Activated B cell treated with CpG ODN at 0.5 μM for 24 hours (primary cell): ENCODE results near the gene CCL25. TPM values are rescaled to one million over a fixed set of nuclear protein-coding genes. Genes with fewer than 3 reads are reported as not detected.

Experiments
- ATAC-seq: fragments of 200-7000 bp; cut with Tn5 transposase; one replicate; pipeline ENCODE4 v1.10.0; 2021; ENCODE audit warnings: low read depth, mild to moderate bottlenecking, moderate library complexity
- CTCF ChIA-PET: fragments of 350-600 bp; sonication (Branson Sonifier 250); formaldehyde crosslinking; loops from one replicate; lab custom pipeline; 2021; ENCODE audit warnings: antibody characterized with exemption; lab: Charles Lee
- POLR2A ChIA-PET: fragments of 350-600 bp; sonication (Branson Sonifier 250); formaldehyde crosslinking; loops from one replicate; lab custom pipeline; 2021; ENCODE audit warnings: antibody characterized with exemption; lab: Charles Lee
- DNase-seq: peaks from one replicate; pipeline ENCODE4 v3.0.0; 2022
- H3K27ac Mint-ChIP-seq: one replicate; pipeline ENCODE4 v1.8.0; 2020; ENCODE audit warnings: mixed read lengths
- H3K27me3 Mint-ChIP-seq: one replicate; pipeline ENCODE4 v1.8.0; 2021; ENCODE audit warnings: mixed read lengths
- H3K36me3 Mint-ChIP-seq: one replicate; pipeline ENCODE4 v1.8.0; 2021; ENCODE audit warnings: low read depth, mixed read lengths
- H3K4me1 Mint-ChIP-seq: one replicate; pipeline ENCODE4 v1.8.0; 2021; ENCODE audit warnings: mixed read lengths
- H3K4me3 Mint-ChIP-seq: one replicate; pipeline ENCODE4 v1.8.0; 2020; ENCODE audit warnings: mild to moderate bottlenecking, mixed read lengths
- H3K9me3 Mint-ChIP-seq: one replicate; pipeline ENCODE4 v1.8.0; 2020; ENCODE audit warnings: mixed read lengths
- intact Hi-C: fragments of 100-400 bp; cut with micrococcal nuclease; formaldehyde crosslinking; loops from one replicate; pipeline ENCODE4 v1.15.1; 2024
- total RNA-seq: library from RNA; stranded (reverse); gene quantifications from 2 replicates; pipeline ENCODE4 v1.2.3, GENCODE V29; 2022
- TF ChIP-seq, protein P1 (sequence below): fragments of 200-600 bp; IDR thresholded peaks from one replicate; pipeline ENCODE4 v1.8.0; 2022; ENCODE audit warnings: antibody characterized with exemption, mild to moderate bottlenecking

The CCL25 gene
- total RNA-seq, 1 donor from 2014 or later = not detected

DNA sequence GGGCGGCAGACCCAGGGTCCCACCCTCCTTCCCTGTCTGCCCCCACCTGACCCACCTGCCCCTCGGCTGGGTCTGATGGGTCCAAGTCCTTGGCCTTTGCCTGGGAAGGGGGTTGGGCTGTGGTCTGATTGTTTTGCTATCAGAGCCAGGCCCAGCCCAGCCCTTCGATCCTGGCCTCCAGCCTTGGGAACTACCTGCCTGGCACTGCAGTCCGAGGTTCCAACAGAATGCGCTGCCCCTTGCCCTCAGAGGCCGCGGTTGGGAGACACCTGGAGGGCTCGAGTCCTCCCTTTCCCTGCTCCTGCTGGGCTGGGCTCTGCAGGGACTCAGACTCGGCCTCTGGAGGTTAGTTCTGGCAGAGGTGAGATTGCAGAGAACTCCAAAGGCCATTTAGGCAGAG lies 1.6 kb downstream of the CCL25 start:
- Mint-ChIP-seq H3K27ac (no peak overlapping the region), H3K36me3 (no peaks in the 10 kb centered on the region), H3K4me1 (peaks cover 16% of the 10 kb centered on the region), H3K9me3 (no peaks in the 10 kb centered on the region), H3K27me3 (peaks cover 2% of the 10 kb centered on the region), H3K4me3 (no peak overlapping the region)
- ATAC-seq (no peak), DNase-seq (no peak)
- ChIA-PET CTCF (no interaction called here), POLR2A (interaction anchor here (0.6 kb wide), 1 partner anchor 110 kb away, joined by 4 read pairs; no protein-coding TSS in a partner anchor)
- intact Hi-C loops = loop anchor here (5.0 kb wide), 1 partner anchor 52 kb away; no protein-coding TSS in a partner anchor
- TF ChIP-seq, protein P1, sequence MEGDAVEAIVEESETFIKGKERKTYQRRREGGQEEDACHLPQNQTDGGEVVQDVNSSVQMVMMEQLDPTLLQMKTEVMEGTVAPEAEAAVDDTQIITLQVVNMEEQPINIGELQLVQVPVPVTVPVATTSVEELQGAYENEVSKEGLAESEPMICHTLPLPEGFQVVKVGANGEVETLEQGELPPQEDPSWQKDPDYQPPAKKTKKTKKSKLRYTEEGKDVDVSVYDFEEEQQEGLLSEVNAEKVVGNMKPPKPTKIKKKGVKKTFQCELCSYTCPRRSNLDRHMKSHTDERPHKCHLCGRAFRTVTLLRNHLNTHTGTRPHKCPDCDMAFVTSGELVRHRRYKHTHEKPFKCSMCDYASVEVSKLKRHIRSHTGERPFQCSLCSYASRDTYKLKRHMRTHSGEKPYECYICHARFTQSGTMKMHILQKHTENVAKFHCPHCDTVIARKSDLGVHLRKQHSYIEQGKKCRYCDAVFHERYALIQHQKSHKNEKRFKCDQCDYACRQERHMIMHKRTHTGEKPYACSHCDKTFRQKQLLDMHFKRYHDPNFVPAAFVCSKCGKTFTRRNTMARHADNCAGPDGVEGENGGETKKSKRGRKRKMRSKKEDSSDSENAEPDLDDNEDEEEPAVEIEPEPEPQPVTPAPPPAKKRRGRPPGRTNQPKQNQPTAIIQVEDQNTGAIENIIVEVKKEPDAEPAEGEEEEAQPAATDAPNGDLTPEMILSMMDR = no peak

DNA sequence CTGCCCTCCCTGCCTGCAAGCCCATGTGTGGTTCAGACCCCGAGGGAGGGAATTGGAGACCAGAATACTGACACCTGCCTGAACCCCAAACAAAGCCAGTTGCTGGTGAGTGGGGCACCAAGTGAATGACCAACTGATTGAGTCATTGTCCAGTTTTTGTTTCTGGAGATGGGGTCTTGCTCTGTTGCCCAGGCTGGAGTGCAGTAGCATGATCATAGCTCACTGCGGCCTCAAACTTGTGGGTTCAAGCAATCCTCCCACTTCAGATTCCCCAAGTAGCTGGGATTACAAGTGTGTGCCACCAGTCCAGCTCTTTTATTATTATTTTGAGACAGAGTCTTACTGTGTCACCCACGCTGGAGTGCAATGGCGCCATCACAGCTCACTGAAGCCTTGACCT lies 4.0 kb downstream of the CCL25 start:
- TF ChIP-seq, protein P1 = no peak
- intact Hi-C loops = no loop called here
- POLR2A ChIA-PET = no interaction called here
- Mint-ChIP-seq H3K27me3 (no peaks in the 10 kb centered on the region), H3K27ac (no peak overlapping the region), H3K4me1 (peaks cover 8% of the 10 kb centered on the region), H3K36me3 (no peaks in the 10 kb centered on the region), H3K4me3 (no peak overlapping the region), H3K9me3 (no peaks in the 10 kb centered on the region)
- no peak for DNase-seq
- CTCF ChIA-PET = no interaction called here
- ATAC-seq = no peak

DNA sequence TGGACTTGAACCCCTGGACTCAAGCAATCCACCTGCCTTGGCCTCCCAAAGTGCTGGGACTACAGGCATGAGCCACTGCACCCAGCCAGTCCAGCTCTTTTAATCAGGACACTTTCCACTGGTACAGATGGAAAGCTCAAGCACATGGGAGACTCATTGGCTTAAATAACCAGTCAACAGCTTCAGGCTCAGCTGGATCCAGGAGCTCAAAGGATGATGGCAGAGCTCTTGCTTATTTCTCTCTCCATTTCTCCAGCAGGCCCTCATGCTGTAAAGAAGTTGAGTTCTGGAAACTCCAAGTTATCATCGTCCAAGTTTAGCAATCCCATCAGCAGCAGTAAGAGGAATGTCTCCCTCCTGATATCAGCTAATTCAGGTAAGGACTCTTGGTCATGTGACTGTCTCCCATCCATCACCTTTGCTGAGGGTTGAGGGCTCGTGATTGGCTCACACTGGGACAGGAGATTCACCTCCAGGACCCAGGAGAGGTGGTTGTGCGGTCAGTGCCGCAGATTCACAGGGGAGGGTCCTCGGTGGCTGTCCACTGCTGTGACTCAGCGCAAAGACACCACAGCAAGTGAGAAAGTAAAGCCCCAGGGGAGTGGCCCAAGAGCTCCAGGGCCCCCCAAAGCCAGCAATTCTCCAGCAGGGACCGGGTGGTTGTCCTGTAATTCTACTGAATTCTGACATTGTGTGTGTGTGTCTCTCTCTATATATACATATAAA lies 5.1 kb downstream of the CCL25 start:
- H3K4me1 Mint-ChIP-seq = no peaks in the 10 kb centered on the region
- H3K36me3 Mint-ChIP-seq = no peaks in the 10 kb centered on the region
- ChIA-PET CTCF (no interaction called here), POLR2A (no interaction called here)
- H3K9me3 Mint-ChIP-seq = no peaks in the 10 kb centered on the region
- TF ChIP-seq, protein P1 = no peak
- ATAC-seq = no peak
- intact Hi-C loops = no loop called here
- DNase-seq = no peak
- no peak overlapping the region for H3K4me3 Mint-ChIP-seq
- H3K27me3 Mint-ChIP-seq = no peaks in the 10 kb centered on the region
- no peak overlapping the region for H3K27ac Mint-ChIP-seq

DNA sequence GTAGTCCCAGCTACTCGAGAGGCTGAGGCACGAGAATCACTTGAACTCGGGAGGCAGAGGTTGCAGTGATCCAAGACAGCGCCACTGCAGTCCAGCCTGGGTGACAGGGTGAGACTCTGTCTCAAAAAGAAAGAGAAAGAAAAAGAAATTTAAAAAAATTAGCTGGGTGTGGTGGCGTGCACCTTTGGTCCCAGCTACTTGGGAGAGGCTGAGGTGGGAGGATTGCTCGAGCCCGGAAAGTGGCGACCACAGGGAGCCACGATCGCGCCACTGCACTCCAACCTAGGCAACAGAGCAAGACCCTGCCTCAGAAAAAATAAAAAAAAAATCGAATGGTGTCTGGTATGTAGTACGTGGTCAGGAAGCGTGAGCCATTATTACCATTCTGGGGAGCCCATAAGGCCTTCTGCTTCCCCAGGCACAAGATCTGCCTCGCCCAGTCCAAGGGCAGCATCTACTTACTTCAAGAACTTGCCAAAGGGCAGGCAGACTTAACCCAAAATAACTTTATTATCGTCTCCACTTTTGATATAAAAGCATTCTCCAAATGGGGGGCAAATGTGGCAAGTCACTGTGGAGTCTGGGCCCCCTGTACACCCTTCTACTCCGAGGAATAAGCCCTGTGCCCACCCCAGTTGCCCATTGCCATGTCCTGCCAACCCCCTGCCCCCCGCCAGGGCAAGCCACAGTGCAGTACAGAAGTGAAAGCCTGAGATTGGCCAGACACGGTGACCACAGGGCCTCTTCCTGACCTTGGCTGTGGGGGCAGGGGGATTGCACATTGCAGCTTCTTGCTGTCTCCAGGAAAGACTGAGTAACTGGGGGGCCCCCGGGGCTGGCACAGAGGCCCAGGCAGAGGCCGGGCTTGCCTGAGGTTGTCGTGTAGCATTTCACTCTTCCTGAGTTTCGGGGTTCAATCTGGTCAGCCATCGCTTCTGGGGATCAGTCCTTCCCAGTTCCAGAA lies 12.6 kb downstream of the CCL25 start:
- intact Hi-C loops = no loop called here
- POLR2A ChIA-PET = no interaction called here
- no peak overlapping the region for H3K27ac Mint-ChIP-seq
- peaks cover under 1% of the 10 kb centered on the region for H3K36me3 Mint-ChIP-seq
- CTCF ChIA-PET = no interaction called here
- DNase-seq (no peak), ATAC-seq (no peak)
- peaks cover 4% of the 10 kb centered on the region for H3K9me3 Mint-ChIP-seq
- TF ChIP-seq, protein P1 = no peak
- peaks cover 1% of the 10 kb centered on the region for H3K27me3 Mint-ChIP-seq
- no peaks in the 10 kb centered on the region for H3K4me1 Mint-ChIP-seq
- no peak overlapping the region for H3K4me3 Mint-ChIP-seq

DNA sequence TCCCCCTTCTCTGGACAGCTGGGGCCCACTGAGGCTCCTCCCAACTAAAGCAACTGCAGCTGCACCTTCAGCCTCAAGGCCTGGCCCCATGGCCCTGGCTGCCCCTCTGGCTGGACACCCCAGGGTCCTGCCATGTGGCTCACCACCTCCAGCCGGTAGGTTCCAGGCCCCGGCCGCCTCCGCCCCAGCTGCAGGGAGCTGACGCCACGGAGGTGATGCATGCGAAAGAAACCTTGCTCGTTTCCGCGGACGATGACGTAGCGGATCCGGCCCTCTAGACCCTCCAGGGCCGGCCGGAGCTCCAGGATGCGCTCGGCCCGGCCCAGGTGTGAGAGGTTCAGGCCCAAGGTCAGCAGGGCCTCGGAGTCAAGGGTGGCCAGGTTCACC lies 13.3 kb downstream of the CCL25 start:
- DNase-seq (no peak), ATAC-seq (no peak)
- no peaks in the 10 kb centered on the region for H3K4me1 Mint-ChIP-seq
- POLR2A ChIA-PET = no interaction called here
- CTCF ChIA-PET = no interaction called here
- H3K27me3 Mint-ChIP-seq = peaks cover 1% of the 10 kb centered on the region
- intact Hi-C loops = no loop called here
- H3K27ac Mint-ChIP-seq = no peak overlapping the region
- H3K4me3 Mint-ChIP-seq = no peak overlapping the region
- H3K36me3 Mint-ChIP-seq = peaks cover 2% of the 10 kb centered on the region
- H3K9me3 Mint-ChIP-seq = peaks cover 7% of the 10 kb centered on the region
- TF ChIP-seq, protein P1 = no peak
